Panc1 (cell line): ENCODE measurements around the gene RPL19.

Experiments
- POLR2AphosphoS5 ChIP-seq: IDR thresholded peaks from 2 replicates; pipeline ENCODE4 v1.6.1; 2012; ENCODE audit warnings: mild to moderate bottlenecking, low read depth, low read length, moderate library complexity
- SIN3A ChIP-seq: IDR thresholded peaks from 2 replicates; pipeline ENCODE4 v1.6.1; 2012; ENCODE audit warnings: low read depth, mild to moderate bottlenecking, low read length, moderate library complexity, borderline replicate concordance; ENCODE audit not compliant: insufficient read depth
- TCF7L2 ChIP-seq: IDR thresholded peaks from 2 replicates; pipeline ENCODE4 v1.6.1; 2011; ENCODE audit warnings: mild to moderate bottlenecking, low read depth, low read length, inconsistent platforms
- TF ChIP-seq, protein P1 (sequence below): fragments of 450-650 bp; IDR thresholded peaks from 2 replicates; pipeline ENCODE4 v1.5.1; 2017; ENCODE audit warnings: mild to moderate bottlenecking

DNA sequence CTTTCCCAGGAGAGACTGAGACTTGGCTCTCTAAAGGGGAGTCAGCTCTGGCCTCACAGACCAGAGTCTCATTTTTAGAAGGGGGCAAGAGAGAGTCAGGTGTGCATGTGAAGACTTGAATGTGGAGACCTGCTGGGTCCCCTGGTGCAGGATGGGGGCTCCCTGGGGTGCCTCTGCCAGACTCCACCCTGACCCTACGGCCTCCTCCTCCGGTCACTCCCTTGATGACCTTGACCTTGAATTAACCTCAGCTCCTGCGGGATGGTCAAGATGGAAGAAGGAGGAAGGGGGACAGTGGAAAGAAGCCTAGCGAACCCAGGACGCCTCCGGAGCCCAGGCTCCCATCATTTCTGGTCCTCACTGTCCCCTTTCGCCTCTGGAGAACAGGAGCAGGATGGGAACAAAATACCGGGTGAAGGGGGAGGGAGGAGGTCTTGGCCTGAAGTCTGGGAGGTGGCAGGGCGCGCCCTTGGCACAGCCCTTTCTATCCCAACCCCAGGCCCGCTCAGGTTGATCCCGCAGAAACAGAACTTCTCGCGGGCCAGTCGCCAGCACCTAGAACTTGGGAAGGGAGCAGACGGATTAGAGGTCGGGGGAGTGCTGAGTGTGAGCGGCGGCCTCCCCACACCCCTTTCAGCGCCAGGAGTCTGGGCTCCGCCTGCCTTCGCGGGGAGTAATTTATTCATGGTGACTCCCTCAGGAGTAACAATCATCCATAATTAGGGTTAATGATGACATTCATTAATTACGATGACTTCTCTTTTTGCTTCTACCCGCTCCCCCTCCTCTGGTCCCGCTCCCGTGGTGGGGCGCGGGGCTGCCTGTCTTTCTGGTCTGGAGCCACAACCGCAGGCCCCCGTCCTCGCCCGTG, 24.1 kb downstream of the RPL19 start:
- TF ChIP-seq, protein P1, sequence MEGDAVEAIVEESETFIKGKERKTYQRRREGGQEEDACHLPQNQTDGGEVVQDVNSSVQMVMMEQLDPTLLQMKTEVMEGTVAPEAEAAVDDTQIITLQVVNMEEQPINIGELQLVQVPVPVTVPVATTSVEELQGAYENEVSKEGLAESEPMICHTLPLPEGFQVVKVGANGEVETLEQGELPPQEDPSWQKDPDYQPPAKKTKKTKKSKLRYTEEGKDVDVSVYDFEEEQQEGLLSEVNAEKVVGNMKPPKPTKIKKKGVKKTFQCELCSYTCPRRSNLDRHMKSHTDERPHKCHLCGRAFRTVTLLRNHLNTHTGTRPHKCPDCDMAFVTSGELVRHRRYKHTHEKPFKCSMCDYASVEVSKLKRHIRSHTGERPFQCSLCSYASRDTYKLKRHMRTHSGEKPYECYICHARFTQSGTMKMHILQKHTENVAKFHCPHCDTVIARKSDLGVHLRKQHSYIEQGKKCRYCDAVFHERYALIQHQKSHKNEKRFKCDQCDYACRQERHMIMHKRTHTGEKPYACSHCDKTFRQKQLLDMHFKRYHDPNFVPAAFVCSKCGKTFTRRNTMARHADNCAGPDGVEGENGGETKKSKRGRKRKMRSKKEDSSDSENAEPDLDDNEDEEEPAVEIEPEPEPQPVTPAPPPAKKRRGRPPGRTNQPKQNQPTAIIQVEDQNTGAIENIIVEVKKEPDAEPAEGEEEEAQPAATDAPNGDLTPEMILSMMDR, result no peak
- no peak for TF ChIP-seq POLR2AphosphoS5
- TF ChIP-seq TCF7L2, result no peak
- TF ChIP-seq SIN3A, result no peak
